GM12878 (cell line): Measurements from ENCODE around the gene IL23R. TPM values are rescaled to one million over a fixed set of nuclear protein-coding genes. Genes with fewer than 3 reads are reported as not detected.
A peak's percentile ranks its signal among the peaks of the same experiment; 100 is the strongest.

Experiments used
- ATAC-seq: fragments of 200-7000 bp; cut with Tn5 transposase; 3 replicates; pipeline ENCODE4 v1.9.1; 2020; ENCODE audit warnings: mild to moderate bottlenecking, moderate library complexity
- BruUV-seq: library from RNA; stranded (reverse); fragments of 400-500 nt; replicated peaks from 2 replicates; lab custom pipeline; 2021; lab: Mats Ljungman, UMichigan
- CTCF ChIA-PET: fragments of 300-600 bp; sonication (Branson Sonifier 250); formaldehyde crosslinking; extraction: SDS; loops from one replicate; lab custom pipeline; 2021; ENCODE audit warnings: inconsistent platforms; lab: Yijun Ruan, JAX
- POLR2A ChIA-PET: fragments of 350-600 bp; formaldehyde crosslinking; extraction: SDS; loops from one replicate; lab custom pipeline; 2021; ENCODE audit warnings: inconsistent platforms; lab: Charles Lee
- RAD21 ChIA-PET: fragments of 300-600 bp; sonication (Branson Sonifier 250); formaldehyde crosslinking; loops from one replicate; lab custom pipeline; 2023; ENCODE audit warnings: antibody characterized with exemption; ENCODE audit not compliant: unreplicated experiment; lab: Charles Lee
- SMC1A ChIA-PET: fragments of 300-600 bp; sonication (Branson Sonifier 250); formaldehyde crosslinking; loops from one replicate; lab custom pipeline; 2023; ENCODE audit not compliant: unreplicated experiment, uncharacterized antibody; lab: Charles Lee
- DNase-seq: peaks from one replicate; pipeline ENCODE4 v3.0.0-alpha.2; 2011; ENCODE audit warnings: low read depth, low spot score
- FAIRE-seq: peaks from 3 replicates; lab custom pipeline; 2011; peaks lifted over from hg19 to GRCh38; lab: Jason Lieb, UNC
- H2AFZ ChIP-seq: 2 replicates; pipeline ENCODE4 v1.6.0; 2011; ENCODE audit warnings: low read depth, low read length, control low read depth; ENCODE audit not compliant: control insufficient read depth
- H3K27ac ChIP-seq: 2 replicates; pipeline ENCODE4 v1.5.1; 2011; ENCODE audit warnings: control low read depth; ENCODE audit not compliant: control insufficient read depth, insufficient read depth
- H3K27me3 ChIP-seq, 2 experiments: replicated peaks in 1 of 2; 2 replicates each; pipeline versions ENCODE4 v1.6.0 to v1.6.1; 2011; ENCODE audit warnings: low read length in 1 of 2; ENCODE audit not compliant: control insufficient read depth in 2 of 2, insufficient read depth in 2 of 2
- H3K36me3 ChIP-seq, 2 experiments: 2 replicates each; pipeline ENCODE4 v1.5.1; 2011; ENCODE audit warnings: low read length in 1 of 2; ENCODE audit not compliant: control insufficient read depth in 2 of 2, insufficient read depth in 2 of 2
- H3K4me1 ChIP-seq: 2 replicates; pipeline ENCODE4 v1.6.1; 2011; ENCODE audit warnings: mild to moderate bottlenecking, low read length, moderate library complexity, mixed read lengths; ENCODE audit not compliant: control insufficient read depth, insufficient read depth
- H3K4me2 ChIP-seq: 2 replicates; pipeline ENCODE4 v1.6.0; 2011; ENCODE audit warnings: control low read depth; ENCODE audit not compliant: control insufficient read depth, insufficient read depth
- H3K4me3 ChIP-seq: fragments of 200-600 bp; sonication (generic); 2 replicates; pipeline ENCODE4 v1.5.1; 2016
- H3K79me2 ChIP-seq: 2 replicates; pipeline ENCODE4 v1.6.0; 2011; ENCODE audit warnings: low read length; ENCODE audit not compliant: control insufficient read depth, insufficient read depth
- H3K9ac ChIP-seq: 2 replicates; pipeline ENCODE4 v1.8.0; 2011; ENCODE audit warnings: low read length, control low read depth, mixed read lengths; ENCODE audit not compliant: control insufficient read depth, insufficient read depth
- H3K9me3 ChIP-seq: replicated peaks from 3 replicates; pipeline ENCODE4 v1.5.1; 2011; ENCODE audit warnings: mild to moderate bottlenecking, low read length; ENCODE audit not compliant: control insufficient read depth, insufficient read depth
- H4K20me1 ChIP-seq: 2 replicates; pipeline ENCODE4 v1.6.0; 2011; ENCODE audit not compliant: control insufficient read depth, insufficient read depth
- ASH2L ChIP-seq: fragments of 300-600, 200-600 bp; sonication (generic); IDR thresholded peaks from 2 replicates; pipeline ENCODE4 v1.6.1; 2017; ENCODE audit warnings: low read depth, mild to moderate bottlenecking, borderline replicate concordance
- FOXM1 ChIP-seq: IDR thresholded peaks from 2 replicates; pipeline ENCODE4 v1.6.1; 2012; ENCODE audit warnings: low read depth, mild to moderate bottlenecking, inconsistent platforms, low read length, moderate library complexity
- GATAD2B ChIP-seq: fragments of 450-650 bp; conservative IDR thresholded peaks from 2 replicates; pipeline ENCODE4 v1.6.1; 2017; ENCODE audit warnings: low read depth, mild to moderate bottlenecking, moderate library complexity
- HDAC2 ChIP-seq: fragments of 200-600 bp; sonication (generic); IDR thresholded peaks from 2 replicates; pipeline ENCODE4 v1.6.1; 2017
- MEF2B ChIP-seq: fragments of 450-650 bp; IDR thresholded peaks from 2 replicates; pipeline ENCODE4 v1.6.1; 2018; ENCODE audit warnings: mild to moderate bottlenecking, moderate library complexity; ENCODE audit not compliant: partially characterized antibody, poor library complexity, severe bottlenecking
- POLR2AphosphoS2 ChIP-seq: IDR thresholded peaks from 2 replicates; pipeline ENCODE4 v1.6.1; 2011; ENCODE audit warnings: low read depth, mild to moderate bottlenecking, low read length, improper control_type of control experiment, moderate library complexity
- RELA ChIP-seq: fragments of 450-650 bp; IDR thresholded peaks from 2 replicates; pipeline ENCODE4 v1.8.0; 2014; ENCODE audit warnings: borderline replicate concordance; ENCODE audit not compliant: partially characterized antibody
- SREBF1 ChIP-seq: IDR thresholded peaks from 2 replicates; pipeline ENCODE4 v1.6.1; 2012; ENCODE audit warnings: mild to moderate bottlenecking, low read length
- SUZ12 ChIP-seq: fragments of 200-600 bp; sonication (generic); IDR thresholded peaks from one replicate; pipeline ENCODE4 v1.6.1; 2018; ENCODE audit warnings: antibody characterized with exemption, mild to moderate bottlenecking; ENCODE audit not compliant: unreplicated experiment
- ZNF24 ChIP-seq: fragments of 450-650 bp; IDR thresholded peaks from 2 replicates; pipeline ENCODE4 v1.6.1; 2017; ENCODE audit warnings: antibody characterized with exemption, mild to moderate bottlenecking
- WGBS: methylation state at CpG from one replicate; pipeline ENCODE4 v1.1.6; 2016; ENCODE audit warnings: low lambda C conversion rate; ENCODE audit not compliant: insufficient replicate concordance, insufficient coverage; ENCODE audit errors: missing lambda C conversion rate; 5-methylcytosine and 5-hydroxymethylcytosine counted together
- in situ Hi-C: fragments of 300-500 bp; cut with MboI; formaldehyde crosslinking; loops from 9 replicates; pipeline ENCODE4 v1.14.3; 2018; ENCODE audit warnings: mixed read lengths
- intact Hi-C: fragments of 100-400 bp; cut with micrococcal nuclease; formaldehyde crosslinking; loops from one replicate; pipeline ENCODE4 v1.14.2; 2022; ENCODE audit not compliant: unreplicated experiment
- polyA plus RNA-seq, 11 experiments: library from polyadenylated mRNA; depleted of rRNA in 4 of 11; unstranded in 6 of 11; stranded (reverse) in 5 of 11; fragments of >200 nt; fragmentation: Nextera tagmentation in 4 of 11; fragmentation: Illumina TruSeq in 1 of 11; extraction: Ambion mirVana in 4 of 11; extraction: Trizol in 1 of 11; gene quantifications; 1 replicate in 1 of 11; 2 replicates in 10 of 11; pipeline versions ENCODE4 v1.2.1 to v1.2.3, GENCODE V29; 2011 to 2016; ENCODE audit warnings: inconsistent platforms in 2 of 11, missing spikeins in 2 of 11, low read depth in 1 of 11
- total RNA-seq, 4 experiments: library from RNA; depleted of rRNA in 3 of 4; stranded (reverse); fragments of >200 nt in 3 of 4; fragmentation: Illumina TruSeq in 1 of 4; extraction: Trizol in 1 of 4; gene quantifications; 2 replicates each; pipeline versions ENCODE4 v1.2.1 to v1.2.3, GENCODE V29; 2013 to 2021
- TF ChIP-seq, protein P1 (sequence below): fragments of 150-350 bp; IDR thresholded peaks from 2 replicates; pipeline ENCODE4 v1.6.1; 2014; ENCODE audit warnings: mild to moderate bottlenecking, low read depth, low read length
- TF ChIP-seq, protein P2 (sequence below): fragments of 450-650 bp; IDR thresholded peaks from 2 replicates; pipeline ENCODE4 v1.6.1; 2017; ENCODE audit warnings: mild to moderate bottlenecking
- TF ChIP-seq, protein P3 (sequence below): IDR thresholded peaks from 2 replicates; pipeline ENCODE4 v1.6.1; 2011; ENCODE audit warnings: borderline replicate concordance, low read depth, mild to moderate bottlenecking, moderate library complexity, mixed read lengths, low read length; ENCODE audit not compliant: insufficient read depth; ENCODE audit errors: extremely low read length

The IL23R gene
- total and polyA plus RNA-seq, 10 of the 15 experiments (the other 5 are each of a cell fraction or from before 2014, with no cell fraction given) = 0.16 to 6.4 (median 0.59) TPM

DNA sequence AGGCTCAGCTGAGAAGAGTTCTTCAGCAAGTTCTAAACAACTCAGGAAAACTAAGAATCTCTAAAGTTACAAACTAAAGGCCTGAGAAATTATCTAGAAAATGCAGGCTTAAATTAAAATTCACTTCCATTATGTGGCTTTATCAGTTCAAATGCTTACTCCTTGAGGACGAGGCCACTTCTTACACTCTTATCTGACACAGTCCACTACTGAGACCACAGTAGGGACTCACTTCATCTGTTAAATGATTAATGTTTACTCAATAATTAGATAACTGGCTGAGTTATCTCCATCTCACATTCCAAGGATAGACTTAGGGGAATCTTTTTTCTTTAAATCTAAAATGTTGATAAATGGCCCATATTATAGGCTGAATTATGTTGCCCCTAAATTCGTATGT is 33.1 kb upstream of the IL23R start:
- DNase-seq (no peak), FAIRE-seq (no peak), ATAC-seq (no peak)
- TF ChIP-seq SREBF1 = no peak
- no peak for TF ChIP-seq HDAC2
- in situ Hi-C loops (no loop called here), intact Hi-C loops (no loop called here)
- Histone ChIP-seq H3K27me3 (0 out of 4 replicates have a peak, but pooled peaks cover 0 to 2% of the 10 kb centered on the region in 2 experiments), H3K4me2 (no peak overlapping the region), H3K79me2 (no peaks in the 10 kb centered on the region), H3K9ac (no peak overlapping the region), H3K36me3 (no peaks in the 10 kb centered on the region), H3K9me3 (no peaks in the 10 kb centered on the region), H4K20me1 (no peaks in the 10 kb centered on the region), H3K4me1 (no peaks in the 10 kb centered on the region), H3K4me3 (no peak overlapping the region), H3K27ac (no peak overlapping the region), H2AFZ (no peak overlapping the region)
- CTCF ChIA-PET = interaction anchor here (0.9 kb wide), 1 partner anchor 12 kb away, joined by 6 read pairs; no protein-coding TSS in a partner anchor
- BruUV-seq = no TSS peak
- 13% methylated on average over 2 of the region's 2 CpGs for WGBS
- RAD21 ChIA-PET = no interaction called here
- SMC1A ChIA-PET = interaction anchor here (1.0 kb wide), 1 partner anchor 88 kb away, joined by 3 read pairs; no protein-coding TSS in a partner anchor
- POLR2A ChIA-PET = no interaction called here

DNA sequence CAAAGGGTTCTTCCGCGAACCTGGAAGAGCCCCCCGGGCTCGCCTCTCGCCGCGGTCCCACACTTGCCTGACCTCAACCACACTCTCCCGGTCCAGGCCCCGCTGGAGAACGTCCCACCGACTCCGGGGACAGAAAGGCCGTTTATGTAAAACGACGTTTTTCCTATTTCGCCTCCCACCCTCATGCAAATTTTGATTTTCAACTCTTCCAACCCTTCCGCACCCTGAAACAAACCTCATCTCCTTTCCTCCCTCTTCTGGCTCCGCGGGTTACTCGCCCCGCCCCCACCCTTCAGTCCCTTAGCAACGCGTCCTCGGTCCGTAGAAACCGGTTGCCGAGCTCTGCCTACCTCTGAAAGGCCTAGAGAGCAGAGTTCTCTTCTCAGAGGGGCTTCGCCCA is 31.6 kb upstream of the IL23R start, which contains the start of gene C1orf141:
C1orf141 (minus strand) TSS at position 276 of the 400 bp plus-strand sequence. CDS start 7,730 bp downstream, outside the sequence.
- DNase-seq (no peak), ATAC-seq (no peak), FAIRE-seq (no peak)
- in situ Hi-C loops = no loop called here
- WGBS = 4% methylated on average over 28 of the region's 28 CpGs
- no peak within 1 kb of the TSS; the same call in 1 of the 2 replicates for H3K4me3 ChIP-seq
- intact Hi-C loops = no loop called here
- no peaks in the 10 kb centered on the region; the same call in 1 of the 2 replicates for H4K20me1 ChIP-seq
- H3K9me3 ChIP-seq = no peaks in the 10 kb centered on the region
- no peaks in the 10 kb centered on the region for H3K36me3 ChIP-seq
- CTCF ChIA-PET = interaction anchor here (0.5 to 5.4 kb wide), 3 partner anchors 18 to 89 kb away, joined by 3 to 46 read pairs (median 3); no protein-coding TSS in a partner anchor
- H3K27me3 ChIP-seq = 0 out of 4 replicates have a peak, but pooled peaks cover 0 to 2% of the 10 kb centered on the region in 2 experiments
- no peaks in the 10 kb centered on the region for H3K79me2 ChIP-seq
- SMC1A ChIA-PET = no interaction called here
- POLR2A ChIA-PET = no interaction called here
- peak within 1 kb of the TSS; percentile 5 for H2AFZ ChIP-seq
- H3K27ac ChIP-seq = no peak within 1 kb of the TSS
- no TSS peak for BruUV-seq
- H3K4me2 ChIP-seq = peak within 1 kb of the TSS; percentile 41; the same call in 1 of the 2 replicates
- H3K4me1 ChIP-seq = no peaks in the 10 kb centered on the region
- RAD21 ChIA-PET = no interaction called here
- no peak within 1 kb of the TSS for H3K9ac ChIP-seq
- no peak for TF ChIP-seq ASH2L
- TF ChIP-seq, protein P1, sequence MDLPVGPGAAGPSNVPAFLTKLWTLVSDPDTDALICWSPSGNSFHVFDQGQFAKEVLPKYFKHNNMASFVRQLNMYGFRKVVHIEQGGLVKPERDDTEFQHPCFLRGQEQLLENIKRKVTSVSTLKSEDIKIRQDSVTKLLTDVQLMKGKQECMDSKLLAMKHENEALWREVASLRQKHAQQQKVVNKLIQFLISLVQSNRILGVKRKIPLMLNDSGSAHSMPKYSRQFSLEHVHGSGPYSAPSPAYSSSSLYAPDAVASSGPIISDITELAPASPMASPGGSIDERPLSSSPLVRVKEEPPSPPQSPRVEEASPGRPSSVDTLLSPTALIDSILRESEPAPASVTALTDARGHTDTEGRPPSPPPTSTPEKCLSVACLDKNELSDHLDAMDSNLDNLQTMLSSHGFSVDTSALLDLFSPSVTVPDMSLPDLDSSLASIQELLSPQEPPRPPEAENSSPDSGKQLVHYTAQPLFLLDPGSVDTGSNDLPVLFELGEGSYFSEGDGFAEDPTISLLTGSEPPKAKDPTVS = no peak
- TF ChIP-seq MEF2B = no peak
- no peak for TF ChIP-seq ZNF24
- TF ChIP-seq RELA = no peak
- TF ChIP-seq, protein P2, sequence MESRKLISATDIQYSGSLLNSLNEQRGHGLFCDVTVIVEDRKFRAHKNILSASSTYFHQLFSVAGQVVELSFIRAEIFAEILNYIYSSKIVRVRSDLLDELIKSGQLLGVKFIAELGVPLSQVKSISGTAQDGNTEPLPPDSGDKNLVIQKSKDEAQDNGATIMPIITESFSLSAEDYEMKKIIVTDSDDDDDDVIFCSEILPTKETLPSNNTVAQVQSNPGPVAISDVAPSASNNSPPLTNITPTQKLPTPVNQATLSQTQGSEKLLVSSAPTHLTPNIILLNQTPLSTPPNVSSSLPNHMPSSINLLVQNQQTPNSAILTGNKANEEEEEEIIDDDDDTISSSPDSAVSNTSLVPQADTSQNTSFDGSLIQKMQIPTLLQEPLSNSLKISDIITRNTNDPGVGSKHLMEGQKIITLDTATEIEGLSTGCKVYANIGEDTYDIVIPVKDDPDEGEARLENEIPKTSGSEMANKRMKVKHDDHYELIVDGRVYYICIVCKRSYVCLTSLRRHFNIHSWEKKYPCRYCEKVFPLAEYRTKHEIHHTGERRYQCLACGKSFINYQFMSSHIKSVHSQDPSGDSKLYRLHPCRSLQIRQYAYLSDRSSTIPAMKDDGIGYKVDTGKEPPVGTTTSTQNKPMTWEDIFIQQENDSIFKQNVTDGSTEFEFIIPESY = no peak
- TF ChIP-seq GATAD2B = no peak
- TF ChIP-seq POLR2AphosphoS2 = no peak
- no peak for TF ChIP-seq SREBF1
- TF ChIP-seq FOXM1 = no peak
- TF ChIP-seq, protein P3, sequence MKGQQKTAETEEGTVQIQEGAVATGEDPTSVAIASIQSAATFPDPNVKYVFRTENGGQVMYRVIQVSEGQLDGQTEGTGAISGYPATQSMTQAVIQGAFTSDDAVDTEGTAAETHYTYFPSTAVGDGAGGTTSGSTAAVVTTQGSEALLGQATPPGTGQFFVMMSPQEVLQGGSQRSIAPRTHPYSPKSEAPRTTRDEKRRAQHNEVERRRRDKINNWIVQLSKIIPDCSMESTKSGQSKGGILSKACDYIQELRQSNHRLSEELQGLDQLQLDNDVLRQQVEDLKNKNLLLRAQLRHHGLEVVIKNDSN = no peak
- TF ChIP-seq SUZ12 = no peak
